Uterus (tissue), 4 donors: ENCODE results near the gene MND1. TPM values are rescaled to one million over a fixed set of nuclear protein-coding genes. Genes with fewer than 3 reads are reported as not detected.

ENCODE experiments used
- DNase-seq, 2 donors: peaks; one replicate each; pipeline ENCODE4 v3.0.0-alpha.2; 2019 to 2020
- H3K27ac ChIP-seq, 2 donors: fragments of 200-600 bp; sonication (generic); 1 replicate in 1 of 2; 2 replicates in 1 of 2; pipeline ENCODE4 v1.5.1; 2016 to 2018
- H3K27me3 ChIP-seq, 2 donors: fragments of 200-600 bp; sonication (generic); one replicate each; pipeline ENCODE4 v1.5.1; 2018 to 2019; ENCODE audit warnings: control low read depth in 1 of 2
- H3K36me3 ChIP-seq, 2 donors: fragments of 200-600 bp; sonication (generic); one replicate each; pipeline ENCODE4 v1.5.1; 2019; ENCODE audit warnings: control low read depth in 1 of 2
- H3K4me1 ChIP-seq, 2 donors: fragments of 200-600 bp; sonication (generic); one replicate each; pipeline ENCODE4 v1.5.1; 2018 to 2019; ENCODE audit warnings: control low read depth in 1 of 2
- H3K4me3 ChIP-seq, 2 donors: fragments of 200-600 bp; sonication (generic); 1 replicate in 1 of 2; 2 replicates in 1 of 2; pipeline ENCODE4 v1.5.1; 2018 to 2019; ENCODE audit warnings: mild to moderate bottlenecking in 1 of 2
- H3K9me3 ChIP-seq, 2 donors: fragments of 200-600 bp; sonication (generic); one replicate each; pipeline ENCODE4 v1.5.1; 2019; ENCODE audit warnings: control low read depth in 1 of 2
- POLR2A ChIP-seq, 2 donors: fragments of 450-650 bp; IDR thresholded peaks; one replicate each; pipeline ENCODE4 v1.6.1; 2016; ENCODE audit warnings: antibody characterized with exemption in 2 of 2, mild to moderate bottlenecking in 1 of 2, moderate library complexity in 1 of 2
- intact Hi-C: fragments of 100-400 bp; cut with DNase I; formaldehyde crosslinking; loops from one replicate; pipeline ENCODE4 v1.15.1; 2023; ENCODE audit warnings: low total_unique reads
- total RNA-seq, 4 donors: library from RNA; depleted of rRNA in 3 of 4; stranded (reverse); fragments of >200 nt in 3 of 4; gene quantifications; one replicate each; pipeline versions ENCODE4 v1.1.0 to v1.2.4, GENCODE V29; 2014 to 2023
- TF ChIP-seq, protein P1 (sequence below), 4 experiments: fragments of 200-600 bp in 2 of 4; fragments of 450-650 bp in 2 of 4; sonication (generic) in 2 of 4; IDR thresholded peaks; one replicate each; pipeline ENCODE4 v1.5.1; 2016 to 2019; ENCODE audit warnings: antibody characterized with exemption in 4 of 4, mild to moderate bottlenecking in 2 of 4, moderate library complexity in 1 of 4
- donor health status: DM: yes; HTN: yes; CAD: no.

The MND1 gene
- total RNA-seq, 4 donors from 2014 or later = 1.0 to 6.5 TPM; not detected in 2

DNA sequence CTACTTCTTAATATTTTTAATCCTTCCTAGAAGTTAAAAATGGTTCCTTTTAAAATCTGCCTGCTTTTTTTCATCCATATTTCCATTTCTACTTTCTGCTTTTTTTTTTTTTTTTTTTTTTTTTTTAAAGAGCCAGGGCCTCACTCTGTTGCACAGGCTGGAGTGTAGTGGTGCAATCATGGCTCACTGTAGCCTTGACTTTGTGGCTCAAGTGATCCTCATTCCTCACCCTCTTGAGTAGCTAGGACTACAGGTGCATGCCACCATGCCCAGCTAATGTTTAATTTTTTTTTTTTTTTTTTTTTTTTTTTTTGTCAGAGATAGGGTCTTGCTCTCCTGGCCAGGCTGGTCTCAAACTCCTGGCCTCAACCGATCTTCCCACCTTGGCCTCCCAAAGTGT lies 39.7 kb downstream of the MND1 start:
- Histone ChIP-seq H3K27me3 (no peaks in the 10 kb centered on the region), H3K4me3 (no peak overlapping the region), H3K9me3 (no peaks in the 10 kb centered on the region), H3K4me1 (no peaks in the 10 kb centered on the region), H3K27ac (no peak overlapping the region), H3K36me3 (no peaks in the 10 kb centered on the region)
- no peak for DNase-seq
- TF ChIP-seq POLR2A (IDR thresholded peaks at IDR 0.05) = no peak
- TF ChIP-seq, protein P1, sequence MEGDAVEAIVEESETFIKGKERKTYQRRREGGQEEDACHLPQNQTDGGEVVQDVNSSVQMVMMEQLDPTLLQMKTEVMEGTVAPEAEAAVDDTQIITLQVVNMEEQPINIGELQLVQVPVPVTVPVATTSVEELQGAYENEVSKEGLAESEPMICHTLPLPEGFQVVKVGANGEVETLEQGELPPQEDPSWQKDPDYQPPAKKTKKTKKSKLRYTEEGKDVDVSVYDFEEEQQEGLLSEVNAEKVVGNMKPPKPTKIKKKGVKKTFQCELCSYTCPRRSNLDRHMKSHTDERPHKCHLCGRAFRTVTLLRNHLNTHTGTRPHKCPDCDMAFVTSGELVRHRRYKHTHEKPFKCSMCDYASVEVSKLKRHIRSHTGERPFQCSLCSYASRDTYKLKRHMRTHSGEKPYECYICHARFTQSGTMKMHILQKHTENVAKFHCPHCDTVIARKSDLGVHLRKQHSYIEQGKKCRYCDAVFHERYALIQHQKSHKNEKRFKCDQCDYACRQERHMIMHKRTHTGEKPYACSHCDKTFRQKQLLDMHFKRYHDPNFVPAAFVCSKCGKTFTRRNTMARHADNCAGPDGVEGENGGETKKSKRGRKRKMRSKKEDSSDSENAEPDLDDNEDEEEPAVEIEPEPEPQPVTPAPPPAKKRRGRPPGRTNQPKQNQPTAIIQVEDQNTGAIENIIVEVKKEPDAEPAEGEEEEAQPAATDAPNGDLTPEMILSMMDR (IDR thresholded peaks at IDR 0.05) = no peak
- intact Hi-C loops = no loop called here

DNA sequence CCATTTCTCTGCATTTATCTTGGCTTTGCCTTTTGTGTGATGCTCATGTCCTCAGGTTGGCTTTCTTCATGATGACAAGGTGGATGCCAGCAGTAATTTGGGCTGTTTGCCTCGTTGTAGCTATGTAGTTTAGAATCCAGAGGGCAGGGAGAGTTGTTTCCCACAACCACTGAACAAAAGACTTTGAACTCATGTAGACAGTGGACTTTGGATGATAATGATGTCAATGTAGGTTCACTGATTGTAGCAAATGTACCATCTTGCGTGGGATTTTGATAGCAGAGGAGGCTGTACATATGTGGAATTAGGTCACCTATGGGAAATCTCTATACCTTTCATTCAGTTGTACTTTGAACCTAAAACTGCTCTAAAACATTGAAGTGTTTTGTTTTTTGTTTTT lies 41.3 kb downstream of the MND1 start:
- Histone ChIP-seq H3K27me3 (no peaks in the 10 kb centered on the region), H3K36me3 (no peaks in the 10 kb centered on the region), H3K4me1 (no peaks in the 10 kb centered on the region), H3K27ac (no peak overlapping the region), H3K4me3 (no peak overlapping the region), H3K9me3 (no peaks in the 10 kb centered on the region)
- no peak for TF ChIP-seq POLR2A (IDR thresholded peaks at IDR 0.05)
- TF ChIP-seq, protein P1 (IDR thresholded peaks at IDR 0.05) = no peak
- no peak for DNase-seq
- intact Hi-C loops = no loop called here

DNA sequence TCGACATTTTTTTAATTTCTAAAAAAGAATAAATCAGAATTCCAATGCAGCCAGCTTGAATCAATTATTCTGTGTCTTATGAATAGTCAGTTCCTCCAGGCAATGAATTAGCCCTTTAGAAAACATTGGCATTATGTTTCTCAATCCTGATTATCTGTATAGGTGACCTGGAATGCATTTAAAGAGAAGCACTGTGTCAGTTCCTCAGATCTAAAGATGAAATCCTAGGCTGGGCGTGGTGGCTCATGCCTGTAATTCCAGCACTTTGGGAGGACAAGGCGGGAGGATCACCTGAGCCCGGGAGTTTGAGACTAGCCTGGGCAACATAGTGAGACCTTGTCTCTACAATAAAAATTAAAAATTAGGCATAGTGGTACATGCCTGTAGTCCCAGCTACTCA lies 43.5 kb downstream of the MND1 start:
- Histone ChIP-seq H3K27ac (no peak overlapping the region), H3K4me3 (no peak overlapping the region), H3K4me1 (no peaks in the 10 kb centered on the region), H3K9me3 (no peaks in the 10 kb centered on the region), H3K27me3 (no peaks in the 10 kb centered on the region), H3K36me3 (no peaks in the 10 kb centered on the region)
- no peak for TF ChIP-seq POLR2A (IDR thresholded peaks at IDR 0.05)
- TF ChIP-seq, protein P1 (IDR thresholded peaks at IDR 0.05) = no peak
- no peak for DNase-seq
- intact Hi-C loops = no loop called here

DNA sequence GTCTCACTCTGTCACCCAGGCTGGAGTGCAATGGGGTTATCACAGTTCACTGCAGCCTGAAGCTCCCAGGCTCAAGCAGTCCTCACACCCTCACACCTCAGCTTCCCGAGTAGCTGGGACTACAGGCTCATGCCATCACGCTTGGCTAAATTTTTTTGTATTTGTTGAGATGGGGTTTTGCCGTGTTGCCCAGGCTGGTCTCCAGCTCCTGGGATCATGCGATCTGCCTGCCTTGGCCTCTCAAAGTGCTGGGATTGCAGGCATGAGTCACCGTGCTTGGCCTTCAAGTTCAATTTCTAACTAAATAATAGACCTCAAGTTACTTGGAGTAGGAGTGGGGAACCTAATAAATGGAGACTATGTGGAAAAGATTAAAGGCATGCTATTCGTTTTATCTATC lies 48.9 kb downstream of the MND1 start:
- DNase-seq = peak in 1 of 2 donors; percentile 24
- TF ChIP-seq, protein P1 (IDR thresholded peaks at IDR 0.05) = no peak
- TF ChIP-seq POLR2A (IDR thresholded peaks at IDR 0.05) = no peak
- H3K4me3 ChIP-seq = no peak overlapping the region
- intact Hi-C loops = no loop called here
- H3K36me3 ChIP-seq = no peaks in the 10 kb centered on the region
- H3K27ac ChIP-seq = no peak overlapping the region
- H3K4me1 ChIP-seq = no peaks in the 10 kb centered on the region
- no peaks in the 10 kb centered on the region for H3K9me3 ChIP-seq
- no peaks in the 10 kb centered on the region for H3K27me3 ChIP-seq

DNA sequence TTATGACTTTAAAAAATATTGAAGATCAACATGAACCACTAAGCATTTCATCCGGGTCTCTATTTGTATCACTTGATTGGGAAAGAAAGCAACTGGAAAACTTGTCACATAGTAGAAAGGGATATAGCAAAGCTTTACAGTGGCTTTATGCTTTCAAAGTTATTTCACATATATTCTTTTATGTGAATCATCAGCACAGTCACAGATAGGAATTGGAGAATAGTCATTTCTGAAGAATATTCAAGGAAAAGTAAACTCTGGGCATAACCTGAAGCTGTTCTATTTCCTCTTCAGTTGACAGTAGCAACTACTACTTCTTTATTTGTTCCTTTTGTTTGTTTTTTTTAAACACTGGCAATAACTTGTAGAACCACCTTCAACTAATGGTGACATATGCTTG lies 50.5 kb downstream of the MND1 start:
- no peak for DNase-seq
- H3K4me3 ChIP-seq = no peak overlapping the region
- H3K36me3 ChIP-seq = no peaks in the 10 kb centered on the region
- H3K4me1 ChIP-seq = no peaks in the 10 kb centered on the region
- H3K27ac ChIP-seq = no peak overlapping the region
- no peaks in the 10 kb centered on the region for H3K9me3 ChIP-seq
- TF ChIP-seq POLR2A (IDR thresholded peaks at IDR 0.05) = no peak
- TF ChIP-seq, protein P1 (IDR thresholded peaks at IDR 0.05) = no peak
- intact Hi-C loops = no loop called here
- no peaks in the 10 kb centered on the region for H3K27me3 ChIP-seq
